ENCODE measurements around the gene ALPK3.

The ALPK3 gene

GRCh38 chr15:84790676-84791075 lies 26.5 kb upstream of the ALPK3 start:
- Mint-ChIP-seq H3K4me1 (ENCODE audit: low read depth) (peaks cover 10% of the 10 kb centered on the region), H3K27me3 (ENCODE audit: low read depth) (no peaks in the 10 kb centered on the region), H3K4me3 (no peak overlapping the region), H3K9me3 (no peaks in the 10 kb centered on the region), H3K36me3 (ENCODE audit: low read depth) (peaks cover 46% of the 10 kb centered on the region), H3K27ac (peak overlapping the region; percentile 49)
- no peak for DNase-seq (ENCODE audit: low spot score)

- peaks cover 41% of the 10 kb centered on the region for H3K36me3 Mint-ChIP-seq (ENCODE audit: low read depth)
- H3K27ac Mint-ChIP-seq, result no peak overlapping the region
- H3K4me3 Mint-ChIP-seq, result no peak overlapping the region
- H3K27me3 Mint-ChIP-seq (ENCODE audit: low read depth), result no peaks in the 10 kb centered on the region
- H3K4me1 Mint-ChIP-seq (ENCODE audit: low read depth), result peaks cover 10% of the 10 kb centered on the region
- DNase-seq (ENCODE audit: low spot score), result no peak
- H3K9me3 Mint-ChIP-seq, result no peaks in the 10 kb centered on the region
These were observed 25.4 kb upstream of the ALPK3 start for GRCh38 chr15:84791763-84792162.

- Mint-ChIP-seq H3K4me1 (ENCODE audit: low read depth) (peaks cover under 1% of the 10 kb centered on the region), H3K27me3 (ENCODE audit: low read depth) (no peaks in the 10 kb centered on the region), H3K4me3 (no peak overlapping the region), H3K36me3 (ENCODE audit: low read depth) (peaks cover 47% of the 10 kb centered on the region), H3K9me3 (no peaks in the 10 kb centered on the region), H3K27ac (no peak overlapping the region)
- no peak for DNase-seq (ENCODE audit: low spot score)
These were observed 23.6 kb upstream of the ALPK3 start for GRCh38 chr15:84793431-84794161.

GRCh38 chr15:84794162-84794547 lies 23.0 kb upstream of the ALPK3 start:
- no peak for DNase-seq (ENCODE audit: low spot score)
- H3K9me3 Mint-ChIP-seq, result no peaks in the 10 kb centered on the region
- no peak overlapping the region for H3K4me3 Mint-ChIP-seq
- H3K36me3 Mint-ChIP-seq (ENCODE audit: low read depth), result peaks cover 46% of the 10 kb centered on the region
- H3K27me3 Mint-ChIP-seq (ENCODE audit: low read depth), result no peaks in the 10 kb centered on the region
- no peaks in the 10 kb centered on the region for H3K4me1 Mint-ChIP-seq (ENCODE audit: low read depth)
- H3K27ac Mint-ChIP-seq, result no peak overlapping the region

GRCh38 chr15:84795186-84795585 lies 22.0 kb upstream of the ALPK3 start:
- peaks cover 50% of the 10 kb centered on the region for H3K36me3 Mint-ChIP-seq (ENCODE audit: low read depth)

GRCh38 chr15:84797212-84797611 lies 19.9 kb upstream of the ALPK3 start:
- Mint-ChIP-seq H3K9me3 (no peaks in the 10 kb centered on the region), H3K27ac (no peak overlapping the region), H3K4me3 (no peak overlapping the region), H3K27me3 (ENCODE audit: low read depth) (no peaks in the 10 kb centered on the region), H3K4me1 (ENCODE audit: low read depth) (no peaks in the 10 kb centered on the region), H3K36me3 (ENCODE audit: low read depth) (peaks cover 40% of the 10 kb centered on the region)
- no peak for DNase-seq (ENCODE audit: low spot score)

More at GRCh38 chr15:84795186-84795585, 22.0 kb upstream of the ALPK3 start:
- Mint-ChIP-seq H3K4me1 (ENCODE audit: low read depth) (no peaks in the 10 kb centered on the region), H3K27me3 (ENCODE audit: low read depth) (no peaks in the 10 kb centered on the region), H3K4me3 (no peak overlapping the region), H3K9me3 (no peaks in the 10 kb centered on the region), H3K27ac (no peak overlapping the region)
- no peak for DNase-seq (ENCODE audit: low spot score)

GRCh38 chr15:84797801-84798200 lies 19.4 kb upstream of the ALPK3 start:
- Mint-ChIP-seq H3K27me3 (ENCODE audit: low read depth) (no peaks in the 10 kb centered on the region), H3K4me3 (no peak overlapping the region), H3K4me1 (ENCODE audit: low read depth) (no peaks in the 10 kb centered on the region), H3K9me3 (no peaks in the 10 kb centered on the region), H3K36me3 (ENCODE audit: low read depth) (peaks cover 43% of the 10 kb centered on the region), H3K27ac (no peak overlapping the region)
- DNase-seq (ENCODE audit: low spot score), result no peak

GRCh38 chr15:84798436-84798946 lies 18.7 kb upstream of the ALPK3 start:
- H3K4me1 Mint-ChIP-seq (ENCODE audit: low read depth), result no peaks in the 10 kb centered on the region
- no peaks in the 10 kb centered on the region for H3K27me3 Mint-ChIP-seq (ENCODE audit: low read depth)
- H3K27ac Mint-ChIP-seq, result no peak overlapping the region
- no peak for DNase-seq (ENCODE audit: low spot score)
- H3K36me3 Mint-ChIP-seq (ENCODE audit: low read depth), result peaks cover 48% of the 10 kb centered on the region
- H3K4me3 Mint-ChIP-seq, result no peak overlapping the region
- no peaks in the 10 kb centered on the region for H3K9me3 Mint-ChIP-seq

- Mint-ChIP-seq H3K4me1 (ENCODE audit: low read depth) (no peaks in the 10 kb centered on the region), H3K36me3 (ENCODE audit: low read depth) (peaks cover 47% of the 10 kb centered on the region), H3K4me3 (no peak overlapping the region)
These were observed 17.5 kb upstream of the ALPK3 start for GRCh38 chr15:84799511-84800187.

GRCh38 chr15:84800365-84800806 lies 16.8 kb upstream of the ALPK3 start:
- DNase-seq (ENCODE audit: low spot score), result no peak
- H3K36me3 Mint-ChIP-seq (ENCODE audit: low read depth), result peaks cover 51% of the 10 kb centered on the region
- no peaks in the 10 kb centered on the region for H3K27me3 Mint-ChIP-seq (ENCODE audit: low read depth)
- no peak overlapping the region for H3K27ac Mint-ChIP-seq
- H3K4me1 Mint-ChIP-seq (ENCODE audit: low read depth), result no peaks in the 10 kb centered on the region
- H3K4me3 Mint-ChIP-seq, result no peak overlapping the region
- no peaks in the 10 kb centered on the region for H3K9me3 Mint-ChIP-seq

More at GRCh38 chr15:84799511-84800187, 17.5 kb upstream of the ALPK3 start:
- Mint-ChIP-seq H3K27me3 (ENCODE audit: low read depth) (no peaks in the 10 kb centered on the region), H3K9me3 (no peaks in the 10 kb centered on the region), H3K27ac (no peak overlapping the region)
- DNase-seq (ENCODE audit: low spot score), result no peak

GRCh38 chr15:84804005-84804900 lies 12.9 kb upstream of the ALPK3 start:
- peaks cover 2% of the 10 kb centered on the region for H3K4me1 Mint-ChIP-seq (ENCODE audit: low read depth)
- no peak overlapping the region for H3K27ac Mint-ChIP-seq
- no peak overlapping the region for H3K4me3 Mint-ChIP-seq
- H3K36me3 Mint-ChIP-seq (ENCODE audit: low read depth), result peaks cover 47% of the 10 kb centered on the region
- H3K9me3 Mint-ChIP-seq, result no peaks in the 10 kb centered on the region
- DNase-seq (ENCODE audit: low spot score), result no peak
- H3K27me3 Mint-ChIP-seq (ENCODE audit: low read depth), result no peaks in the 10 kb centered on the region

- Mint-ChIP-seq H3K36me3 (ENCODE audit: low read depth) (peaks cover 40% of the 10 kb centered on the region), H3K27me3 (ENCODE audit: low read depth) (no peaks in the 10 kb centered on the region), H3K4me1 (ENCODE audit: low read depth) (peaks cover 2% of the 10 kb centered on the region), H3K27ac (no peak overlapping the region), H3K9me3 (no peaks in the 10 kb centered on the region), H3K4me3 (no peak overlapping the region)
- DNase-seq (ENCODE audit: low spot score), result no peak
These were observed 11.9 kb upstream of the ALPK3 start for GRCh38 chr15:84805221-84805620.

- Mint-ChIP-seq H3K36me3 (ENCODE audit: low read depth) (peaks cover 32% of the 10 kb centered on the region), H3K27ac (no peak overlapping the region), H3K4me3 (no peak overlapping the region), H3K27me3 (ENCODE audit: low read depth) (no peaks in the 10 kb centered on the region), H3K4me1 (ENCODE audit: low read depth) (peaks cover 2% of the 10 kb centered on the region), H3K9me3 (no peaks in the 10 kb centered on the region)
- DNase-seq (ENCODE audit: low spot score), result no peak
These were observed 9.9 kb upstream of the ALPK3 start for GRCh38 chr15:84807228-84807627.
